ENCODE measurements around the gene ADO.

GRCh38 chr10:62818426-62819011, 14.0 kb downstream of the ADO start:
- TF ChIP-seq, protein P1, sequence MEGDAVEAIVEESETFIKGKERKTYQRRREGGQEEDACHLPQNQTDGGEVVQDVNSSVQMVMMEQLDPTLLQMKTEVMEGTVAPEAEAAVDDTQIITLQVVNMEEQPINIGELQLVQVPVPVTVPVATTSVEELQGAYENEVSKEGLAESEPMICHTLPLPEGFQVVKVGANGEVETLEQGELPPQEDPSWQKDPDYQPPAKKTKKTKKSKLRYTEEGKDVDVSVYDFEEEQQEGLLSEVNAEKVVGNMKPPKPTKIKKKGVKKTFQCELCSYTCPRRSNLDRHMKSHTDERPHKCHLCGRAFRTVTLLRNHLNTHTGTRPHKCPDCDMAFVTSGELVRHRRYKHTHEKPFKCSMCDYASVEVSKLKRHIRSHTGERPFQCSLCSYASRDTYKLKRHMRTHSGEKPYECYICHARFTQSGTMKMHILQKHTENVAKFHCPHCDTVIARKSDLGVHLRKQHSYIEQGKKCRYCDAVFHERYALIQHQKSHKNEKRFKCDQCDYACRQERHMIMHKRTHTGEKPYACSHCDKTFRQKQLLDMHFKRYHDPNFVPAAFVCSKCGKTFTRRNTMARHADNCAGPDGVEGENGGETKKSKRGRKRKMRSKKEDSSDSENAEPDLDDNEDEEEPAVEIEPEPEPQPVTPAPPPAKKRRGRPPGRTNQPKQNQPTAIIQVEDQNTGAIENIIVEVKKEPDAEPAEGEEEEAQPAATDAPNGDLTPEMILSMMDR (IDR thresholded peaks at IDR 0.05): no peak
- TF ChIP-seq EP300 (IDR thresholded peaks at IDR 0.05): no peak
- TF ChIP-seq POLR2A (IDR thresholded peaks at IDR 0.05; ENCODE audit: low read depth): no peak

Data from esophagus muscularis mucosa (tissue), 4 donors.